ENCODE data around the gene CTSE.

DNA sequence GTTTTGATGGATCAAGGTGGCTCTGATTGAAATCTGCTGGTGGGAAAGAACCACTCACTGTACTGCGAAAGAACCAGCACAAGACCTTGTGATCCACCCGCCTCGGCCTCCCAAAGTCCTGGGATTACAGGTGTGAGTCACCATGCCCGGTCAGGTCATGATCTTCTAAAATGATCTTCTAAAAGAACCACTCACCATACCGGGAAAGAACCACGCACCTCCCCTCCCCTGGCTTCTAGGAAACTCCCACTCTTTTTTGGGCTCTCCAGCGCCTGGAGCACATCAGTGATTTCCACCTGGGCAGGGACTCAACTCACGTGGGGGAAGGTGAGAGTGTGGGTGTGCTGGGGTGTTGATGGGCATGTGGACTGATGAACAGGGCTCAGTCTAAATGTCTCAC is 12.6 kb downstream of the CTSE start:
- TF ChIP-seq, protein P1, sequence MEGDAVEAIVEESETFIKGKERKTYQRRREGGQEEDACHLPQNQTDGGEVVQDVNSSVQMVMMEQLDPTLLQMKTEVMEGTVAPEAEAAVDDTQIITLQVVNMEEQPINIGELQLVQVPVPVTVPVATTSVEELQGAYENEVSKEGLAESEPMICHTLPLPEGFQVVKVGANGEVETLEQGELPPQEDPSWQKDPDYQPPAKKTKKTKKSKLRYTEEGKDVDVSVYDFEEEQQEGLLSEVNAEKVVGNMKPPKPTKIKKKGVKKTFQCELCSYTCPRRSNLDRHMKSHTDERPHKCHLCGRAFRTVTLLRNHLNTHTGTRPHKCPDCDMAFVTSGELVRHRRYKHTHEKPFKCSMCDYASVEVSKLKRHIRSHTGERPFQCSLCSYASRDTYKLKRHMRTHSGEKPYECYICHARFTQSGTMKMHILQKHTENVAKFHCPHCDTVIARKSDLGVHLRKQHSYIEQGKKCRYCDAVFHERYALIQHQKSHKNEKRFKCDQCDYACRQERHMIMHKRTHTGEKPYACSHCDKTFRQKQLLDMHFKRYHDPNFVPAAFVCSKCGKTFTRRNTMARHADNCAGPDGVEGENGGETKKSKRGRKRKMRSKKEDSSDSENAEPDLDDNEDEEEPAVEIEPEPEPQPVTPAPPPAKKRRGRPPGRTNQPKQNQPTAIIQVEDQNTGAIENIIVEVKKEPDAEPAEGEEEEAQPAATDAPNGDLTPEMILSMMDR (IDR thresholded peaks at IDR 0.05): no peak
- no peak for TF ChIP-seq POLR2A (IDR thresholded peaks at IDR 0.05)

Data from stomach (tissue), 4 donors.